Duodenal mucosa (tissue), 2 donors: ENCODE data around the gene TEX22.
A peak's percentile ranks its signal among the peaks of the same experiment; 100 is the strongest.

Experiments used
- H3K27ac ChIP-seq: one replicate; pipeline ENCODE4 v1.7.0; 2013; ENCODE audit warnings: low read depth, low read length
- H3K27me3 ChIP-seq, 2 donors: one replicate each; pipeline ENCODE4 v1.7.0; 2013; ENCODE audit warnings: low read length in 2 of 2, control low read depth in 1 of 2; ENCODE audit not compliant: insufficient read depth in 2 of 2, control insufficient read depth in 1 of 2
- H3K36me3 ChIP-seq, 2 donors: one replicate each; pipeline ENCODE4 v1.7.0; 2013; ENCODE audit warnings: low read length in 2 of 2, control low read depth in 1 of 2; ENCODE audit not compliant: insufficient read depth in 2 of 2, control insufficient read depth in 1 of 2
- H3K4me1 ChIP-seq, 2 donors: one replicate each; pipeline ENCODE4 v1.7.0; 2013; ENCODE audit warnings: low read length in 2 of 2, control low read depth in 1 of 2; ENCODE audit not compliant: insufficient read depth in 2 of 2, control insufficient read depth in 1 of 2
- H3K4me3 ChIP-seq, 2 donors: one replicate each; pipeline ENCODE4 v1.7.0; 2013; ENCODE audit warnings: low read length in 2 of 2, low read depth in 1 of 2
- H3K9ac ChIP-seq, 2 donors: one replicate each; pipeline ENCODE4 v1.7.0; 2013; ENCODE audit warnings: low read length in 2 of 2, low read depth in 1 of 2
- H3K9me3 ChIP-seq, 2 donors: one replicate each; pipeline ENCODE4 v1.7.0; 2013; ENCODE audit warnings: low read length in 2 of 2, control low read depth in 1 of 2; ENCODE audit not compliant: control insufficient read depth in 1 of 2

TEX22 gene

GRCh38 chr14:105390849-105391500, 7.4 kb upstream of the TEX22 start:
- Histone ChIP-seq H3K4me3 (no peak overlapping the region), H3K9me3 (no peaks in the 10 kb centered on the region), H3K36me3 (peaks cover 0 to 14% of the 10 kb centered on the region in 2 donors), H3K9ac (no peak overlapping the region), H3K4me1 (no peaks in the 10 kb centered on the region), H3K27ac (no peak overlapping the region), H3K27me3 (no peaks in the 10 kb centered on the region)

- Histone ChIP-seq H3K4me3 (no peak overlapping the region), H3K27me3 (no peaks in the 10 kb centered on the region), H3K4me1 (no peaks in the 10 kb centered on the region), H3K27ac (no peak overlapping the region), H3K36me3 (peaks cover 0 to 14% of the 10 kb centered on the region in 2 donors), H3K9ac (no peak overlapping the region), H3K9me3 (no peaks in the 10 kb centered on the region)
Measured at GRCh38 chr14:105391541-105391940, 6.8 kb upstream of the TEX22 start.

DNA sequence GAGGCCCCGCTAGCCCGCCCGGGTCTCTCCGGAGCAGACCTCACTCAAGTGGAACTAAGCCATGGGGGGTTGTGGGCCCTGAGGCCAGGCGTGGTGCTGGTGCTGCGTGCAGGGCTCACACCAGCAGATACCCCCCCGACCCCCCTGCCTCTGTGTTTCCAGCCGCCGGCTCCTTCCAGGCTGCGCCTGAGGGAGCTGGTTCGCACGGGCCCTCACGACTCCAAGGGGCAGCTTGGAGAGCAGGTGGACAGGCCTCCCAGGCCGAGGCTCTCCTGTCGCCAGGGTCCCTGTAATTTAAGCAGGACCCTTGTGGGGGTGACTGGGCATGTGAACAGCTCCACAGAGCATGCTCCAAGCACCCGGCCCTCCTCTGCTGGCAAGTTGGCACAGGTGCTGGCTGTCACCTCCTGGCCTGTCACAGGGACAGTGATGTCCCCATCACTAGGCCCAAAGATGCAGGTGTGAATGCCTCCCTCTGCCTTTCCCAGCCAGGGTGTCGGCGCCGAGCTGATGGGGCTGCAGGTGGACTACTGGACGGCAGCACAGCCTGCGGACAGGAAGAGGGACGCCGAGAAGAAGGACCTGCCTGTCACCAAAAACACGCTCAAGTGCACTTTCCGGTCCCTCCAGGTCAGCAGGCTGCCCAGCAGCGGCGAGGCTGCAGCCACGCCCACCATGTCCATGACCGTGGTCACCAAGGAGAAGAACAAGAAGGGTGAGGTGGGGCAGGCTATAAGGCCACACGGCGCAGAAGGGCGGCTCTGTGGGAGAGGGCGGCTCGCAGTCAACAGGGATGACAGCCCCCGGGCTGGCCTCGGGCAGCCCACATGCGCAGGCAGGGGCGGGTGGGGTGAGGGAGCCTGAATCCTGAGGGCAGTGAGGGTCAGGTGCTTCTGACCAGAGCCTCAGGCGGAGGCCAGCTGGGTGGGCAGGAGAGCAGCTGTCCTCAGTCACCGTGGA, 5.9 kb upstream of the TEX22 start:
- H3K4me1 ChIP-seq = peaks cover under 1 to 1% of the 10 kb centered on the region in 2 donors
- no peaks in the 10 kb centered on the region for H3K27me3 ChIP-seq
- no peaks in the 10 kb centered on the region for H3K9me3 ChIP-seq
- H3K9ac ChIP-seq = no peak overlapping the region
- H3K27ac ChIP-seq = no peak overlapping the region
- peaks cover 0 to 9% of the 10 kb centered on the region in 2 donors for H3K36me3 ChIP-seq
- no peak overlapping the region for H3K4me3 ChIP-seq

GRCh38 chr14:105393151-105393550, 5.2 kb upstream of the TEX22 start:
- H3K9ac ChIP-seq = no peak overlapping the region
- H3K27me3 ChIP-seq = no peaks in the 10 kb centered on the region
- H3K27ac ChIP-seq = no peak overlapping the region
- no peaks in the 10 kb centered on the region for H3K9me3 ChIP-seq
- H3K4me1 ChIP-seq = peaks cover 4 to 6% of the 10 kb centered on the region in 2 donors
- H3K36me3 ChIP-seq = peaks cover 0 to 4% of the 10 kb centered on the region in 2 donors
- H3K4me3 ChIP-seq = no peak overlapping the region

DNA sequence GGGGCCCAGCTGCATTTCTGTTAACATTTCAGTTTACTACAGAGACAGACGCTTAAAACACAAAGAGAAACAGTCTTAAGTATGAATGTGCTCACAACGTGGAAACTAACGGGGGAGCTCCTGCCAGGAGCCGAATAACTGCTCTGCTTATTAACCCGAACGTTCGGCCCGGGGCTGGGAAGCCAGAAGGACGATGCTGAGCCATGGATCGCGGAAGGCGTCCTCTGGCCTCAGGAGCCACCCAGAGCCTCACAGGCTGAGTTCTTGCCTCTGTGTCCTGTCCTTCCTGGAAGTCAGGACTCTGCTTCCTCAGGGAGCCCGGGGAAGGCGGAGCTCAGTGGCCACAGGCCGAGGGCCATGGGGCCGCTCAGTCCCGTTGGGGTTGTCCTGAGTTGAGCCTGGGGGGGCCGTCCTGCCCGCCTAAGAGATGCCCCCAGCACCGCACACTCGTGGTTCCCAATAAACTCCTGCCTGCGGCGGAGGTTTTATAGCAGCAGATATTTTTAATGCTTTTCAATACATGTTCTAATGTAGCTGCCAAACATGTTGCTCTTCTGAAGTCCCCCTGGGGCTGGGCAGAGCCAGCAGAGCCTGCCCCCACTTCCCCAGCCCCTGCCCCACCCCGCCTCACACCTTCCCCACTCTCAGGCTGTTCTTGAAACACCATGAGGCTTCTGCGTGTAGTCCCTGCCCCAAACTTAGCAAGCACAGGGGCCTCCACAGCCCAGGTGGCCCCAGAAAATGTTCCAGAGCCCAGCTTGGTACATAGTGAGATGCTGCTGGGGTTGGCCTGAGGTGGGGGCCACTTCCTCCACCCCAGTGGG, 3.4 kb upstream of the TEX22 start:
- H3K27ac ChIP-seq = no peak overlapping the region
- H3K4me1 ChIP-seq = peaks cover 16 to 18% of the 10 kb centered on the region in 2 donors

DNA sequence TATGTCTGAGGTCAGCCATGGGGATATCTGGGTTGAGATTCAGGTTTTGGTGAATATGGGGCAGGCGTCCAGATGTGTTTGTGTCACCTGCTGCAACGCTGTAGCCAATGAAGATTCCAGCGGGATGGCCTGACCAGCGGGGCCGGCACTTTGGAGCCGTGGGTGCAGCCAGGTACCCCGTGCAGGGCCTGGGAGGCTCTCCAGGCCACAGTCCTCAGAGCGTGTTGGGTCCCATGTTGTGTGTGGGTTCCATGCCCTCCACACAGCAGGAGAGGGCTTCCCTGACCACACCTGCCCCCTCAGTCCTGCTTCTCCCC, 2.8 kb upstream of the TEX22 start:
- Histone ChIP-seq H3K4me1 (peaks cover 17 to 18% of the 10 kb centered on the region in 2 donors), H3K36me3 (peaks cover 0 to 8% of the 10 kb centered on the region in 2 donors), H3K27ac (no peak overlapping the region), H3K27me3 (no peaks in the 10 kb centered on the region), H3K4me3 (no peak overlapping the region), H3K9me3 (no peaks in the 10 kb centered on the region), H3K9ac (no peak overlapping the region)

More for the DNA sequence above, 3.4 kb upstream of the TEX22 start:
- H3K36me3 ChIP-seq = peaks cover 0 to 4% of the 10 kb centered on the region in 2 donors
- no peak overlapping the region for H3K9ac ChIP-seq
- H3K9me3 ChIP-seq = no peaks in the 10 kb centered on the region
- no peaks in the 10 kb centered on the region for H3K27me3 ChIP-seq
- H3K4me3 ChIP-seq = no peak overlapping the region

- Histone ChIP-seq H3K27me3 (no peaks in the 10 kb centered on the region), H3K36me3 (peaks cover 4 to 14% of the 10 kb centered on the region in 2 donors), H3K9ac (peak overlapping the region; percentile 60 to 80), H3K9me3 (no peaks in the 10 kb centered on the region), H3K27ac (no peak overlapping the region), H3K4me1 (peaks cover 17 to 18% of the 10 kb centered on the region in 2 donors), H3K4me3 (peak overlapping the region; percentile 63 to 76)
Measured at GRCh38 chr14:105397350-105397931, 897 bp upstream of the TEX22 start.

DNA sequence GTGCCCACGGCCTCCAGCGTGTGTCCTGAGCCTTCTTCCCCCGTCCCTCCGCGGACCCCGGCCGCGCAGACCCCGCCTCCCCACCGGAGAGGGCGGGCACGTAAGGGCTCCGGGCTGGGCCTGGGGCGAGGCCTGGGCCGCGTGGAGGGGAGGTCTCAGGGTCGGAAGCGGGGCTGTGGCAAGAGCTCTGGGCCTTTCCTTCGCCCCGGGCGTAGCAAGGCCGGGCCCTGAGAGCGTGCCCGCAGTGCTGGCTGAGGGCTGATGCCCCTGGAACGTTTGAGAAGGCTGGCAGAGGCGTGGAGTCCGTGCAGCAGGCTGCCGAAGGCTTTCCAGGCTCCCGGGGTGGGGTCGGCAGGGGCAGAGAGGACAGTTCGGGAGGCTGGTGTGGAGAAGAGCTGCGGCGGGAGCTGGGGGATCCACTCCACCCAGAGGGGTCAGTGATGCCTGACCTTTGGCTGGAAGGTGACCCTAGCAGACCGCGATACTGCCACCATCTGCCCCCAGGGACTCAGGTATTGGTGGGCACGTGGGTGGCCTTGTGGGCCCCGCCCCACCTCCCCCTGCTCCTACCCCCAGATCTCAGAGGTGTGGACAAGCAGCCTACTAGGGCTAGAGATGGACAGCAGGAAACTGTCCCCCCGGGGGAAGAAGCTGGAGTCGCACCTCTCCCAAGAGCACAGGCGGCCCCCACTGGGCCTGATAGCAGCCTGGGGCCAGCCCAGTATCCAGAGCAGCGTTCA, 558 bp downstream of the TEX22 start:
- H3K27ac ChIP-seq = no peak overlapping the region
- peaks cover 4 to 9% of the 10 kb centered on the region in 2 donors for H3K36me3 ChIP-seq
- H3K9me3 ChIP-seq = no peaks in the 10 kb centered on the region
- H3K4me1 ChIP-seq = peaks cover 17 to 18% of the 10 kb centered on the region in 2 donors
- peak overlapping the region; percentile 63 to 76 for H3K4me3 ChIP-seq
- no peaks in the 10 kb centered on the region for H3K27me3 ChIP-seq
- peak overlapping the region; percentile 67 to 80 for H3K9ac ChIP-seq

GRCh38 chr14:105399466-105399775, 1.1 kb downstream of the TEX22 start:
- Histone ChIP-seq H3K27ac (no peak overlapping the region), H3K27me3 (no peaks in the 10 kb centered on the region), H3K4me1 (peaks cover 17 to 18% of the 10 kb centered on the region in 2 donors), H3K9ac (peak overlapping the region in 1 of 2 donors; percentile 80), H3K9me3 (peaks cover 0 to 4% of the 10 kb centered on the region in 2 donors), H3K4me3 (peak overlapping the region; percentile 63 to 76), H3K36me3 (peaks cover 4 to 9% of the 10 kb centered on the region in 2 donors)
